ENCODE results near the gene CACTIN.

DNA sequence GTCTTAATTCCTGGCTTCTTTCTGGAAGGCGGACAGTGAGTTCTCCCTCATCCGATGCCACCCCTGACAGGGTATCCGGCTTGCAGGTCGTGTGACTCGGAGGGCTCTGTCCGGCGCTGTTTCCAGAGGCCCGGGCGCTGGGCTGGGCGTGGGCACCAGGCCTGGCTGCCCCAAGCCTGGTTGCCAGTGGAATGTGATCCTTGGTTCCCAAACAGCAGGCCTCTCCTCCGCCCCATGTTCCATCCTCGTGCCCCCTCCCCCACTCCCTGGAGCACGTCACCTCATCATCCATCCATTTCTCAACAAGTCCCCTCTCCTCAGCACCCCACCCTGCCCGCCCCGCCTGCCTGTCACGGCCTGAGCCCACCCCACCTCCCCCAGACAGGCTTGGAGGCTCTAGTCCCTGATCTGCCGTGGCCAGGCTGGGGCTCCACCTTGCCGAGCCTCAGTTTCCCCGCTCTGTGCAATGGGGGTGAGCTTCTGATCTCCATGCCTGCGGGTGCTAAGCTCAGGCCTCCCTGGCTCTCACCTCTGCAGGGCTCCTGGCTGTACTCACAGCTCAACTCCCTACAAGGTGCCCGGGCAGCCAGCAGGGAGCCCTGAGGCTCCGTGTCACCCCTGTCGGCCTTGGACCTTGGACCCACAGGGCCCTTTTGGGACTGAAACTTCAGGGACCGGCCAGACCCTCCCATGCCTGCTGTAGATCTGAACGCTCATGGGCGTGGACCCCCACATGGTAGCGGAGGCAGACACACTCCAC, 22.2 kb downstream of the CACTIN start:
- TF ChIP-seq CTCF (IDR thresholded peaks at IDR 0.05 in 2 of 3, conservative IDR thresholded peaks at IDR 0.05 in 1 of 3; ENCODE audit: borderline replicate concordance in 1 of 3, insufficient read depth in 1 of 3, low read depth in 2 of 3, low read length in 2 of 3): no peak
- TF ChIP-seq EZH2 (IDR thresholded peaks at IDR 0.05): no peak
- TF ChIP-seq MAX (IDR thresholded peaks at IDR 0.05): no peak
- TF ChIP-seq POLR2A (IDR thresholded peaks at IDR 0.05; ENCODE audit: borderline replicate concordance, extremely low read depth, insufficient read depth, insufficient read length): no peak
- TF ChIP-seq, protein P1, sequence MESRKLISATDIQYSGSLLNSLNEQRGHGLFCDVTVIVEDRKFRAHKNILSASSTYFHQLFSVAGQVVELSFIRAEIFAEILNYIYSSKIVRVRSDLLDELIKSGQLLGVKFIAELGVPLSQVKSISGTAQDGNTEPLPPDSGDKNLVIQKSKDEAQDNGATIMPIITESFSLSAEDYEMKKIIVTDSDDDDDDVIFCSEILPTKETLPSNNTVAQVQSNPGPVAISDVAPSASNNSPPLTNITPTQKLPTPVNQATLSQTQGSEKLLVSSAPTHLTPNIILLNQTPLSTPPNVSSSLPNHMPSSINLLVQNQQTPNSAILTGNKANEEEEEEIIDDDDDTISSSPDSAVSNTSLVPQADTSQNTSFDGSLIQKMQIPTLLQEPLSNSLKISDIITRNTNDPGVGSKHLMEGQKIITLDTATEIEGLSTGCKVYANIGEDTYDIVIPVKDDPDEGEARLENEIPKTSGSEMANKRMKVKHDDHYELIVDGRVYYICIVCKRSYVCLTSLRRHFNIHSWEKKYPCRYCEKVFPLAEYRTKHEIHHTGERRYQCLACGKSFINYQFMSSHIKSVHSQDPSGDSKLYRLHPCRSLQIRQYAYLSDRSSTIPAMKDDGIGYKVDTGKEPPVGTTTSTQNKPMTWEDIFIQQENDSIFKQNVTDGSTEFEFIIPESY (IDR thresholded peaks at IDR 0.05; ENCODE audit: extremely low read depth, insufficient replicate concordance, low read length): no peak
